ENCODE measurements around the gene DNAH5. TPM values are rescaled to one million over a fixed set of nuclear protein-coding genes. Genes with fewer than 3 reads are reported as not detected.

Gene DNAH5
- total RNA-seq, 1 experiment from 2014 or later = 8.0 TPM

DNA sequence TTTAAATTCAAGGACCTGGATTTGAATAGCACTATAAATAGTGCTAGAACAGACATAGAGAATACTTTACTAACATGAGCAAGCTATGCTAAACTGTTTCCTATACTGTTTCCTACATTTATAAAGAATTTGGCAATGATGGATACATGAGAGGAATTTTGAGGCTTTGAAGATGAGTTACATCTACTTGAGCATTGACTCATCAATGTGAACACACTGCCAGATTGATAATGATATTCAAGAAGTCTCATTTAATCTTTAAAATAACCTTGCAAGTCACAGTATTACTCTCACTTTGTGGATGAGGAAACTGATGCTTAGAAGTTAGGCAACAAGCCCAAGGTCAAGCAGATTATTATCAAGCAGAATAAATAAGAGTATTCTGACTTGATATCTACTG, 281.9 kb downstream of the DNAH5 start:
- Histone ChIP-seq H3K4me3 (ENCODE audit: low read depth in 2 of 2, low read length in 2 of 2) (no peak overlapping the region), H3K27me3 (ENCODE audit: control insufficient read depth, insufficient read depth, low read length) (no peaks in the 10 kb centered on the region; the same call in 1 of the 2 replicates), H3K36me3 (ENCODE audit: control insufficient read depth, insufficient read depth, low read length) (no peaks in the 10 kb centered on the region), H3K4me1 (ENCODE audit: control insufficient read depth, insufficient read depth, low read length) (no peaks in the 10 kb centered on the region), H3K27ac (ENCODE audit: low read length) (no peak overlapping the region), H3K9me3 (ENCODE audit: control insufficient read depth, insufficient read depth, low read depth, low read length) (no peaks in the 10 kb centered on the region)
- in situ Hi-C loops (cut with HindIII; ENCODE audit: low pct_unique_long_range_greater_than_20kb, low sequenced_read_pairs) (no loop called here), intact Hi-C loops (cut with micrococcal nuclease; ENCODE audit: unreplicated experiment) (no loop called here)
- DNase-seq (ENCODE audit: low read depth, low spot score) = no peak
- POLR2A ChIA-PET = no interaction called here
- ATAC-seq = no peak
- TF ChIP-seq REST (IDR thresholded peaks at IDR 0.05; ENCODE audit: insufficient read depth in 1 of 2, low read depth in 2 of 2, low read length in 1 of 2) (no peak), TCF7L2 (IDR thresholded peaks at IDR 0.05; ENCODE audit: low read depth, low read length) (no peak), SIN3A (IDR thresholded peaks at IDR 0.05; ENCODE audit: borderline replicate concordance, insufficient read depth, low read depth, low read length) (no peak), CTCF (IDR thresholded peaks at IDR 0.05) (no peak), POLR2AphosphoS5 (IDR thresholded peaks at IDR 0.05; ENCODE audit: low read depth, low read length) (no peak)
- CTCF ChIA-PET = no interaction called here
- BruUV-seq (replicated peaks) = no TSS peak

GRCh38 chr5:13661272-13661671, 283.2 kb downstream of the DNAH5 start:
- no peaks in the 10 kb centered on the region for H3K4me1 ChIP-seq (ENCODE audit: control insufficient read depth, insufficient read depth, low read length)
- POLR2A ChIA-PET = no interaction called here
- H3K27me3 ChIP-seq (ENCODE audit: control insufficient read depth, insufficient read depth, low read length) = no peaks in the 10 kb centered on the region; the same call in 1 of the 2 replicates
- BruUV-seq (replicated peaks) = no TSS peak
- TF ChIP-seq CTCF (IDR thresholded peaks at IDR 0.05) = no peak
- TF ChIP-seq POLR2AphosphoS5 (IDR thresholded peaks at IDR 0.05; ENCODE audit: low read depth, low read length) = no peak
- in situ Hi-C loops (cut with HindIII; ENCODE audit: low pct_unique_long_range_greater_than_20kb, low sequenced_read_pairs) (no loop called here), intact Hi-C loops (cut with micrococcal nuclease; ENCODE audit: unreplicated experiment) (no loop called here)
- no peak overlapping the region for H3K4me3 ChIP-seq (ENCODE audit: low read depth in 2 of 2, low read length in 2 of 2)
- H3K27ac ChIP-seq (ENCODE audit: low read length) = no peak overlapping the region
- CTCF ChIA-PET = no interaction called here
- ATAC-seq (no peak), DNase-seq (ENCODE audit: low read depth, low spot score) (no peak)
- no peaks in the 10 kb centered on the region for H3K36me3 ChIP-seq (ENCODE audit: control insufficient read depth, insufficient read depth, low read length)
- no peaks in the 10 kb centered on the region for H3K9me3 ChIP-seq (ENCODE audit: control insufficient read depth, insufficient read depth, low read depth, low read length)

DNA sequence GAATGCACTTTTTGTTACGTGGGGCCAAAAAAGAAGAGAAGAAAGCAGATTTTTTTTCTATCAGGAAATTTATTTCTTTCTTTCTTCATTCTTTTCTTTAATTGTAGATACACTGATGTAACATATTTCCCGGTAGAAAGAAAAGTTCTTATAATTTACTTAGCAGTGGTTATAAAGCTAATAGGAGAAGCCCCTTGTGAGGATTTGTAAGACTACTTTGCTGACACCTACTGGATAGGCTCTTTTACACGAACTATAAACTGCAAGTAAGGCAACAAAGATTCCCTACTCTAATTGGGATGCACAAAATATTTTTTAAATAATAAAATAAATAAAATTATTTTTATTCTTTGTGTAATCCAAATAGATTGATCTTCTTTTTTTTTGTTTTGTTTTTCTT, 284.4 kb downstream of the DNAH5 start:
- no peak overlapping the region for H3K4me3 ChIP-seq (ENCODE audit: low read depth in 2 of 2, low read length in 2 of 2)
- POLR2A ChIA-PET = no interaction called here
- no peaks in the 10 kb centered on the region for H3K9me3 ChIP-seq (ENCODE audit: control insufficient read depth, insufficient read depth, low read depth, low read length)
- in situ Hi-C loops (cut with HindIII; ENCODE audit: low pct_unique_long_range_greater_than_20kb, low sequenced_read_pairs) = no loop called here
- no peak for DNase-seq (ENCODE audit: low read depth, low spot score)
- CTCF ChIA-PET = no interaction called here
- H3K4me1 ChIP-seq (ENCODE audit: control insufficient read depth, insufficient read depth, low read length) = no peaks in the 10 kb centered on the region
- TF ChIP-seq SIN3A (IDR thresholded peaks at IDR 0.05; ENCODE audit: borderline replicate concordance, insufficient read depth, low read depth, low read length) (no peak), CTCF (IDR thresholded peaks at IDR 0.05) (peak; percentile 10; the same call in 1 of the 2 replicates)
- no peaks in the 10 kb centered on the region; the same call in 1 of the 2 replicates for H3K27me3 ChIP-seq (ENCODE audit: control insufficient read depth, insufficient read depth, low read length)
- no peak overlapping the region for H3K27ac ChIP-seq (ENCODE audit: low read length)
- no peaks in the 10 kb centered on the region for H3K36me3 ChIP-seq (ENCODE audit: control insufficient read depth, insufficient read depth, low read length)
- intact Hi-C loops (cut with micrococcal nuclease; ENCODE audit: unreplicated experiment) = no loop called here
- no TSS peak for BruUV-seq (replicated peaks)
- no peak for ATAC-seq
